ENCODE results near the gene DHFR2. TPM values are rescaled to one million over a fixed set of nuclear protein-coding genes. Genes with fewer than 3 reads are reported as not detected.

DHFR2 gene
- total and polyA plus RNA-seq, 10 of the 15 experiments (the other 5 are each of a cell fraction or from before 2014, with no cell fraction given), result 1.8 to 5.6 (median 4.4) TPM

GRCh38 chr3:94062513-94063404 lies at the start of gene DHFR2, which contains the start of gene NSUN3 (continued):
- peak; percentile 86; the same call in 1 of the 2 replicates for TF ChIP-seq RB1 (IDR thresholded peaks at IDR 0.05; ENCODE audit: borderline replicate concordance)
- 0 out of 2 replicates have a peak, but pooled peaks have one; percentile 31 for TF ChIP-seq TBL1XR1 (IDR thresholded peaks at IDR 0.05; ENCODE audit: low read depth, low read length)
- TF ChIP-seq ELK1 (IDR thresholded peaks at IDR 0.05; ENCODE audit: low read depth, low read length), result peak; percentile 90
- TF ChIP-seq CREB1 (IDR thresholded peaks at IDR 0.05; ENCODE audit: low read depth), result peak; percentile 73; the same call in 1 of the 2 replicates
- 0 out of 2 replicates have a peak, but pooled peaks have one; percentile 28 for TF ChIP-seq FOXM1 (IDR thresholded peaks at IDR 0.05; ENCODE audit: low read depth, low read length)
- no peak for TF ChIP-seq RFX5 (IDR thresholded peaks at IDR 0.05; ENCODE audit: low read depth, low read length)
- TF ChIP-seq ATF2 (IDR thresholded peaks at IDR 0.05; ENCODE audit: low read length), result peak; percentile 75
- TF ChIP-seq CBX5 (IDR thresholded peaks at IDR 0.05; ENCODE audit: low read depth), result peak; percentile 92
- peak; percentile 56 for TF ChIP-seq KLF5 (IDR thresholded peaks at IDR 0.05; ENCODE audit: partially characterized antibody)
- TF ChIP-seq POLR2A (IDR thresholded peaks at IDR 0.05; ENCODE audit: low read depth, low read length), result peak; percentile 78
- TF ChIP-seq PAX5 (IDR thresholded peaks at IDR 0.05; ENCODE audit: borderline replicate concordance, low read depth, low read length), result peak; percentile 62; the same call in 1 of the 2 replicates
- TF ChIP-seq DPF2 (IDR thresholded peaks at IDR 0.05), result peak; percentile 74
- peak; percentile 27; the same call in 1 of the 2 replicates for TF ChIP-seq TCF3 (IDR thresholded peaks at IDR 0.05; ENCODE audit: borderline replicate concordance, insufficient read depth, low read depth, low read length)
- TF ChIP-seq ETV6 (conservative IDR thresholded peaks at IDR 0.05 in 1 of 2, IDR thresholded peaks at IDR 0.05 in 1 of 2; ENCODE audit: borderline replicate concordance in 1 of 2, low read depth in 1 of 2), result peak in 1 of 2 experiments; percentile 19; a peak in 1 of 4 replicates
- TF ChIP-seq ZBTB11 (CRISPR knock-in tag; IDR thresholded peaks at IDR 0.05), result no peak
